GM18951 (cell line): ENCODE data around the gene PRRT1.

Source experiments
- POLR2A ChIP-seq: IDR thresholded peaks from 4 replicates; pipeline ENCODE4 v1.6.1; 2011; ENCODE audit warnings: mild to moderate bottlenecking; ENCODE audit not compliant: insufficient read length, insufficient read depth; ENCODE audit errors: extremely low read depth
- in situ Hi-C: fragments of 300-500 bp; cut with MboI; formaldehyde crosslinking; loops from one replicate; pipeline ENCODE4 v1.12.0; 2022; ENCODE audit warnings: low sequenced_read_pairs, mixed read lengths, inconsistent platforms; ENCODE audit not compliant: unreplicated experiment

Gene PRRT1

DNA sequence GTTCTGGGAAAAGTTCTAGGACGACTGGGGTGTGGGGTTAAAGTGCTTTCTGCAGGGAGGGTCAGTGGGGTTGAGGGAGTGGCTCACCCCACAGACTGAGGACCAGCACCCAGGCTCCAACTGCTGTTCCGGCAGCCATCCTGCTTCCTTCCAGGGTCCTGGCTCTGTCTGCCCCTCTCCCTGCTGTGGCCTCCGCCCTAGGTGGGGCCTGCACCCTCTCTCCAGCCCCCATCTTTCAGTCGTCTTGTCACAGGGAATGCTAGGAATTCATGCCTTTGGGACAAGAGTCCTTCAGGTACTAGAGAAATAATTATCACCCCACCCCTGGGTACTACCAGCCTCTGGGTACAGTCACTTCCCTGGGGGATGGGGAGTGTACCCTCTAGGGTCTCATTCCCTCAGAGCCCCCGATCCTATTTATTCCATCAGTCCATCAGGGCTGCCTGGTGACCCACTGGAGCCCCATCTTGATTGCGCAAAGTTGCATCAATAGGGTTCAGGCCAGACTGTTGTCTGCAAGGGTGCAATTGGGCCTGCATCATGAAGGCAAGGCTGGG, 32.4 kb upstream of the PRRT1 start, which contains the start of gene AGER:
AGER (minus strand) TSS at position 170 of the 557 bp plus-strand sequence; CDS start at position 139, 31 bp downstream.
- in situ Hi-C loops: no loop called here
- no peak for TF ChIP-seq POLR2A

GRCh38 chr6:32183483-32184083, 31.8 kb upstream of the PRRT1 start:
- no peak for TF ChIP-seq POLR2A
- in situ Hi-C loops: no loop called here

DNA sequence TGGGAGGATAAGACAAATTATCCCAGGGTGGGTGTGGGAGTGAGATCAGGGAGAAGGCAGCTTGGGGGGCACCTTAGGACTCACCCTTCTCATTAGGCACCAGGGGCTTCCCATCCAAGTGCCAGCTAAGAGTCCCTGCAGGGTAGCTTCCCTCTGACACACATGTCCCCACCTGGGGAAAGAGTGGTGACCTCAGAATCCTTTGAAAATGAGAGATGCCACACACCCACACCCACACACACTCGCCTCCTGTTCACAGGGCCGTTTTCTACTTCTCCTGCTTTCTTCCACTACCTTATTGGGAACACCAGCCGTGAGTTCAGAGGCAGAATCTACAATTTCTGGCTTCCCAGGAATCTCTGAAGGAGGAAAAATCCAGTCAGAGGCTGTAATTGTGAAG, 31.3 kb upstream of the PRRT1 start:
- no peak for TF ChIP-seq POLR2A
- in situ Hi-C loops: no loop called here

GRCh38 chr6:32182555-32182981, 30.8 kb upstream of the PRRT1 start:
- in situ Hi-C loops: no loop called here
- no peak for TF ChIP-seq POLR2A

GRCh38 chr6:32181915-32182529, 30.3 kb upstream of the PRRT1 start:
- in situ Hi-C loops: no loop called here
- no peak for TF ChIP-seq POLR2A

DNA sequence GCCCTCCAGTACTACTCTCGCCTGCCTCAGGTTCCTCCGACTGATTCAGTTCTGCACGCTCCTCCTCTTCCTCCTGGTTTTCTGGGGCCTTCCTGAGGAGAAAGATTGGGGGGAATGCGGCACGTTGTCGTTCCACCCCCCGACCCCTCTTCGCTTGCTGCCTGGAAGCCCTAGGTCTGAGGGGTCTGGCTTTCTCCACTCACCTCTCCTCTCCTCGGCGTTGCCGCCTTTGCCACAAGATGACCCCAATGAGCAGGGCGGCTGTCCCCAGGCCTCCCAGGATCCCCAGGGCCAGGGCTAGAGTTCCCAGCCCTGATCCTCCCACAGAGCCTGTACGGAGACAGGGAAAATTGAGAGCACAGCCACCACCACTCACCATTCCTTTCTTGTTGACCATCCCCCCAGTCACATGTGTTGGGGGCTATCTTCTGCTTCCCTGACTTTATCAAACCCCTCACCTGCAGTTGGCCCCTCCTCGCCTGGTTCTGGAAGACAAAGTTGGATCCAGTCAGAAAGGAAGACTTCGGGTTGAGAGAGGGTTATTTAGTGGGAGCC, 29.5 kb upstream of the PRRT1 start:
- TF ChIP-seq POLR2A: no peak
- in situ Hi-C loops: no loop called here

- TF ChIP-seq POLR2A: no peak
- in situ Hi-C loops: no loop called here
These were observed 28.1 kb upstream of the PRRT1 start for GRCh38 chr6:32179766-32180405.

DNA sequence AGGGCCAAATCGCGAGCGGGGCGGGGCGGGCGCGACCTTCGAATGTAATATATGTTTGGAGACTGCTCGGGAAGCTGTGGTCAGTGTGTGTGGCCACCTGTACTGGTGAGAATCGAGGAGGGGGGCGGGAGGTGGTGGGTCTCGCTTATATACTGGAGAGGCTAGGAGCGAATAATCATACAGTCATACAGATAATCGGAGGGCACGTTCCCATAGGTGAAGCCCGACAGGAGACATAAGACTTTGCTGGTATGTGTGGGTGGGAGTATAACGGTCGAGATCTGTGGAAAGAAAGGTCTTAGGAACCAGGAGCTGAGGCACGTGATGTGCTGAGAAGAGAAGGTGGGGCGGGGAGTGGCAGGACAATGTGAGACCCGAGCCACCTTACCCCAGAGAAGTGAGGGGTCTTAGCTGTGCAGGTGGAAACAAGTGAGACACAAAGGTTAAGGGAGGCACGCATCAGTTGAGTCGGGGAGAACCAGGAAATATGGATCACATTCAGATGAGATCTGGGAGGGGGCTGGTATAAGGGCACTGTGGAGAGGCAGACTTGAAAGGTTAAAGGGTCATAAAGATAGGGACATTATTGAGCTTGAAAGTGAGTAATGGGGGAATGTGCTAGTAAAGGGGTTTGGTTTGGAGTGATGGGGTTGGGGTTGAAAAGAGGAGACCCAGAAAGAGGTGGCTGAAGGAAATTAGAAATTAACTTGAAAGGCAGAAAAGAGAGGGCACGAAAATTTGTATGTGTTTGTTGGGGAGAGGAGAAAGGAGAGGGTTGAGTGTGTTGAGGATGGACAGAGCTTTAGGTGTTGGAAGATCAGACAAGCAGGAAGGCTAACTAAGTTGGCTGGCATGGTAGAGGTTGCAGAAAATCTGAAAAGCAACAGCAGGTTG, 27.1 kb upstream of the PRRT1 start:
- in situ Hi-C loops: no loop called here
- no peak for TF ChIP-seq POLR2A

DNA sequence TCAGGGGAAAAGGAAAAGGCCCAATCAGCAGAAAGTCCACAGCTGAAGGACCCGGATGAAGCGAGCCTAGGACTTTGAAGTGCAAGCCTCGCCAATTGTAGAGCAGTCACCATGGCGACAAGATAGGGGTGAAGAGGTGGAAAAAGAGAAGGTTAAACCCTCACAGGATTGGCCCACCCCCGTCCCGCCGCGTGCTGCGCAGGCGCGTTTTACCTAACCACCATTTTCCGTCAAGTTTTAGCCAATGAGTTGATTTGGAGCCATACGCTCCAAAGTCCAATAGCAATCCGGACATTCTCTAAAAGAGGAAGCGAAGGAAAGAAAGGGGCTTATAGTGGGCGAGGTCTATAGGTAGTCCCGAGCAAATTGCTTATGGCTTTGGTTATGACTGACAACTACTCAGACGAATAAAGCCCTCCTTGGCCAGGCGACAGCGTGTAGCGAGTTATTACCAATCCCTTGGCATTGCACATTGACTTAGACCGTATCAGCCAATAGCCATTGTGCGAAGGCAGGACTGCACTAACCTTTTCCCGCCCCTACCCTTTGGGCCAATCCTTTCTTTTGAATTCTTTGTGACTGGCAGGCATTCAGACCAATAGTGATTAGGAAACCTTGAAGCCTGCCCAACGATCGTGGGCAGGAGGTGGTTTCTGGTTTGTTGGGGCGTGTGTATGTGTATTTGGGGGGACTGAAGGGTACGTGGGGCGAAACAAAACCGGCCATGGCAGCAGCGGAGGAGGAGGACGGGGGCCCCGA, 26.2 kb upstream of the PRRT1 start, which contains the start of gene RNF5:
RNF5 (plus strand) TSS at position 618 of the 759 bp plus-strand sequence; CDS start at position 725, 107 bp downstream.
- peak; percentile 40 for TF ChIP-seq POLR2A
- in situ Hi-C loops: no loop called here

DNA sequence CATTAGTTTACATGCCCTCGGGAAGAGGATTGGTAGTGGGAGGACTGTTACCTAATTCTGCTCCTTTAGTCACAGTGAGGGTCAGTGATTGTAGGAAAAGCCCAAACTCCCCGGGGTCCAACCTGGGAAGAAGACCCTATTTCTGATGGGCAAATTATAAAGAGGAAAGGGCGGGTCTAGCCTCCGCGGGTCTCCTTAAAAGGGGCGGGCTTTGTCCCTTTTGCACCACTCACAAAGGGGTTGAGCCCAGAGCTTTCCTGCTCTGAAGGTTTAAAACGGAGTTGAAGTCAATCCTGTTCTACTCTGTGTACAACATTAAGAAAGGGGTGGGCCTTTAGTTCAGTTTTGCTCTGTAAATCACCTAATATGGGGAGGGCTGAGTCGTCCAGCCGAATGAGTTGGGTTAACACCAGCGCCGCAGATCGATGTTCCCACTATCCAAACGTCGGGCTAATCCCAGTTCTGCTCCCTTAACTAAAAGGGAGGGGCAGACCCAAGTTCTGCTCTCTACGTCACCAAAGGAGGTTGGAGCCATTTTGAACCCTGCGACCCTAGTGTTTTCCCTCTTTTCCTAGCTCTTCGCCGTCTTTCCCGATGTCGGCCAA, 25.5 kb upstream of the PRRT1 start:
- TF ChIP-seq POLR2A: peak; percentile 45
- in situ Hi-C loops: no loop called here

DNA sequence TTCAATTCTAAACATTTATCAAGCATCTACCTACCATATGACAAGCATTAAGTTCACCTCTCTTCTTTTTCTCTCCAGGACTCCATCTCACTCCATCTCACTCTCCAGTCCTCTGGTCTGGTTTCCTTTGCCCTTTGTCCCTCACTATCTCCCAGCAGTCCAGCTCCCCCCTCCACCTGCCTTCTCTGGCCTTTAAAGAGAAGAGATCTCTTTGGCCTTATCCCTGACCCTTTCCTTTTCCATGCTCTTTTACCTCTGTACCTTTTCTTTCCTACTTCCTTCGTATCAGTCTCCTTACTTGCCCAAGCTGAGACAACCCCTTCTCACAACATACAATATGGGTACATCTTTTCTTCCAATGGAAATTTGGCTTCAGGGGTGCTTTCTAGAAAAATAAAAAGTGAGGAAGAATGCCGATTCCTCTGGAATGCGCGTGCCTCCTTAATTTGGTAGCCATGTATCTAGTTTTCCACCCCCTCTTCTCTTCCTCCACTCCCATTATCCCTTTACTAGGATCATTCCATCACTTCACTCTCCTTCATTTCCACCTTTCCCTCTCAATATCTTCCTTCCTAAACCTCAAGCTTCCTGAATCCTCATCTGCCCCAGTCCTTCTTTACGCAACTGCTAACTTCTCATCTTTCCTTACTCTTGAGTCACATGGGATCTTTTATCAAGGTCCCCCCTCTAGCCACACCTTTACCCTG, 24.9 kb upstream of the PRRT1 start:
- TF ChIP-seq POLR2A: no peak
- in situ Hi-C loops: no loop called here
